GM10266 (cell line): ENCODE measurements around the gene SH3RF3.

Source experiments
- DNase-seq: peaks from one replicate; pipeline ENCODE4 v3.0.0; 2012; ENCODE audit errors: extremely low spot score
- CTCF ChIP-seq: IDR thresholded peaks from 2 replicates; pipeline ENCODE4 v1.5.1; 2012; ENCODE audit warnings: mild to moderate bottlenecking, low read depth; ENCODE audit not compliant: control insufficient read depth, insufficient read depth; ENCODE audit errors: missing control alignments

The SH3RF3 gene

DNA sequence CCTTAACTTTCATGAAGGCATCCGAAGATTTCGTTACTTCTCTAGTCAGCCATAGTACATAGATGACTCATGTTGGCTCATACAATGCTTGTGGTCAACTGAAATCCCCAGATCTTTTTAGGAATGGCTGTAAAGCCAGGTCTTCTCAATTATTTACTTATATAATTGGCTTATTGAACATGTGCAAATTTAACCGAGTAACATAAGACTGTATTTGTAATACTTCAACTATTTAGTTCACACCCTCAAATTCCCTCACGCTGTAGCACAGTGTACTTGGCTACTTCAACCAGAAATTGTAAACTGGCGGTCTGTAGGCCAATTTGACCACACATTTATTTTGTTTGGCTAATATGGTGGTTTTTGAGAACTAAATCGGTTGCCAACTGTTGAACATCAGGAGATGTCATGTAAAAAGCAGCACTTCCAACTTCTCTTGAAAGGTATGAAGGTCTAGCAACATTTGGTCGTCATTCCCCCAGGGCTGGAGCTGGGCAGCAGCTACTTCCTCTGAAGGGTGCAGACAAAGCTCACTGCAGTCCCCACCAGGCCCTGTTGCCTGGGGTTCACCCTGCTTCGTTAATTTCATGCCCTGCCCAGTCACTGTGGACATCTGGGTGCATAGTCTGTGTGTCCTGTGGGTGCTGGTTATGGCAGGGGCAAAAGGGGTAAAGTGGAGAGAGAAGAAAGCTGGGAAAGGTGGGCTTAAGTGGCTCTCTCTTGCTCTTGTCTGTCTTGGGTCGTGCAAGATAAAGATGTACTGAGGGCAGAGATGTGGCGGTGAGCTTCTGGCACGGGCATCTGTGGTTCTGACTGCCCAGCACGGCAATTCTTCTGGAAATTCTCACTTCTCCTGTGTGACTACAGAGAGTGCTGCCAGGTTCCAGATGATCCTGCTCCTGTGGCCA, 3.2 kb upstream of the SH3RF3 start:
- TF ChIP-seq CTCF = no peak
- no peak for DNase-seq

DNA sequence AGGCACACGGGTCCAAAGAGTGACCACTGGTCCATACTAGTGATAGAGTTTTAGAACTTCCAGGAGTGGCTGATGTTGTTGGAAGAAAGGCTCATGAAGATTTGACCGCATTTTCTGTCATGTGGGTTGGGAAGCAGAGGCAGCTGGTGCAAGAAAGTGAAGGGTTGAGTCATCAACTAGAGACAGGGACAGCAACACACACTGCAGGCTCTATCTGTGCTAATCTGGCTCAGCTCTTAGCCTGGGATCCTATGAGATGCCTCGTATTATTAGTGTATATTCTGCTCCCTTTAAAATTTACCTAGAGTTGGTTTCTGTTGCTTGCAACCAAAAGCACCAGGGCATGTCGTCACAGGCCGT, 2.5 kb upstream of the SH3RF3 start:
- no peak for DNase-seq
- no peak for TF ChIP-seq CTCF

- no peak for TF ChIP-seq CTCF
- no peak for DNase-seq
Measured at GRCh38 chr2:109127556-109127955, 1.4 kb upstream of the SH3RF3 start.

- TF ChIP-seq CTCF = peak; percentile 71
- peak; percentile 81 for DNase-seq
Measured at GRCh38 chr2:109128048-109128615, 873 bp upstream of the SH3RF3 start.

DNA sequence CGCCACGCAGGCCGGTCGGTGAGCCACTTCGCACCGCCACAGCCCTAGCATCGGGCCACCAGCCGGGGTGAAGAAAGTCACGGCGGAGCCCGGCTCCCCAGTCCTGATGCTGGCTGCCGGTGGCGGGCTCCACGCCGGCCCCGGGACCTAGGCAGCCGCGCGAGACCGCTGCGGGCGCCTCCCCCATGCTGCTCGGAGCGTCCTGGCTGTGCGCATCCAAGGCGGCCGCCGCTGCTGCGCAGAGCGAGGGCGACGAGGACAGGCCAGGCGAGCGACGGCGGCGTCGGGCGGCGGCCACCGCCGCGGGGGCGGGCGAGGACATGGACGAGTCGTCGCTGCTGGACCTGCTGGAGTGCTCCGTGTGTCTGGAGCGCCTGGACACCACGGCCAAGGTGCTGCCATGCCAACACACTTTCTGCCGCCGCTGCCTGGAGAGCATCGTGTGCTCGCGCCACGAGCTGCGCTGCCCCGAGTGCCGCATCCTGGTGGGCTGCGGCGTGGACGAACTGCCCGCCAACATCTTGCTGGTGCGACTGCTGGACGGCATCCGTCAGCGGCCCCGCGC, 433 bp downstream of the SH3RF3 start:
- DNase-seq = peak; percentile 51
- no peak for TF ChIP-seq CTCF

- no peak for TF ChIP-seq CTCF
- DNase-seq = no peak
Measured at GRCh38 chr2:109129921-109130722, 1.1 kb downstream of the SH3RF3 start.
